Spleen (tissue), 11 donors: ENCODE results near the gene MAMDC4. TPM values are rescaled to one million over a fixed set of nuclear protein-coding genes. Genes with fewer than 3 reads are reported as not detected.
A peak's percentile ranks its signal among the peaks of the same experiment; 100 is the strongest.
"Not testable (repeated sequence)": the region's sequence is repeated elsewhere in the genome, so short reads cannot be mapped to it uniquely, and the experiment has no call there.

Source experiments
- DNase-seq: peaks from one replicate; pipeline ENCODE4 v3.0.0-alpha.2; 2020
- H3K27ac ChIP-seq, 8 donors: fragments of 200-600 bp; sonication (generic) in 7 of 8; 1 replicate in 4 of 8; 2 replicates in 4 of 8; pipeline versions ENCODE4 v1.5.0 to v1.8.0; 2016 to 2021; ENCODE audit warnings: inconsistent platforms in 4 of 8, mild to moderate bottlenecking in 4 of 8, moderate library complexity in 1 of 8
- H3K27me3 ChIP-seq, 7 donors: fragments of 200-600 bp; sonication (generic) in 6 of 7; replicated peaks in 1 of 7; 1 replicate in 4 of 7; 2 replicates in 3 of 7; pipeline versions ENCODE4 v1.5.0 to v1.8.0; 2016 to 2021; ENCODE audit warnings: inconsistent platforms in 3 of 7, mild to moderate bottlenecking in 1 of 7
- H3K36me3 ChIP-seq, 6 donors: fragments of 200-600 bp; sonication (generic) in 5 of 6; 1 replicate in 4 of 6; 2 replicates in 2 of 6; pipeline versions ENCODE4 v1.5.0 to v1.8.0; 2016 to 2021; ENCODE audit warnings: inconsistent platforms in 2 of 6
- H3K4me1 ChIP-seq, 6 donors: fragments of 200-600 bp; sonication (generic) in 5 of 6; 1 replicate in 3 of 6; 2 replicates in 3 of 6; pipeline versions ENCODE4 v1.5.0 to v1.8.0; 2016 to 2021; ENCODE audit warnings: inconsistent platforms in 3 of 6
- H3K4me3 ChIP-seq, 8 donors: fragments of 200-600 bp; sonication (generic) in 7 of 8; 1 replicate in 4 of 8; 2 replicates in 4 of 8; pipeline versions ENCODE4 v1.5.0 to v1.8.0; 2016 to 2021; ENCODE audit warnings: inconsistent platforms in 4 of 8, mild to moderate bottlenecking in 4 of 8, moderate library complexity in 2 of 8
- H3K9me3 ChIP-seq, 8 donors: fragments of 200-600 bp; sonication (generic) in 7 of 8; 1 replicate in 4 of 8; 2 replicates in 4 of 8; pipeline versions ENCODE4 v1.5.0 to v1.8.0; 2016 to 2021; ENCODE audit warnings: inconsistent platforms in 4 of 8
- POLR2A ChIP-seq, 3 donors: fragments of 450-650 bp; IDR thresholded peaks; one replicate each; pipeline ENCODE4 v1.5.1; 2017; ENCODE audit warnings: antibody characterized with exemption in 3 of 3, mild to moderate bottlenecking in 1 of 3
- POLR2AphosphoS5 ChIP-seq, 3 donors: sonication (generic); formaldehyde crosslinking; IDR thresholded peaks; one replicate each; pipeline ENCODE4 v1.5.1; 2017; ENCODE audit warnings: antibody characterized with exemption in 3 of 3
- WGBS, 5 donors: extraction: QIAGEN DNeasy Blood & Tissue Kit in 3 of 5; methylation state at CpG; one replicate each; pipeline versions ENCODE4 v1.1.5 to v1.1.7; 2013 to 2018; 5-methylcytosine and 5-hydroxymethylcytosine counted together
- intact Hi-C: fragments of 100-400 bp; cut with DNase I; formaldehyde crosslinking; loops from one replicate; pipeline ENCODE4 v1.15.0; 2023; ENCODE audit warnings: low total_unique reads
- polyA plus RNA-seq, 3 donors: library from polyadenylated mRNA; stranded (reverse); fragments of 200-250 nt; gene quantifications; one replicate each; pipeline ENCODE4 v1.2.1, GENCODE V29; 2013
- total RNA-seq, 7 donors: library from RNA; depleted of rRNA in 3 of 7; stranded (reverse); fragments of >200 nt in 3 of 7; fragmentation: NEBNext Ultra II Directional in 4 of 7; extraction: Animal tissue kit (Norgen Biotek cat#: 25700) in 4 of 7; gene quantifications; one replicate each; pipeline versions ENCODE4 v1.1.0 to v1.2.1, GENCODE V29; 2016 to 2021
- TF ChIP-seq, protein P1 (sequence below), 11 experiments: fragments of 200-600 bp in 7 of 11; fragments of 450-650 bp in 4 of 11; sonication (generic) in 4 of 11; IDR thresholded peaks in 8 of 11; conservative IDR thresholded peaks in 3 of 11; 1 replicate in 7 of 11; 2 replicates in 4 of 11; pipeline versions ENCODE4 v1.4.0 to v1.8.0; 2016 to 2021; ENCODE audit warnings: antibody characterized with exemption in 11 of 11, inconsistent platforms in 4 of 11, mild to moderate bottlenecking in 1 of 11
- donor health status: healthy with polysubstance abuse.
- donor health status: DM: no; HTN: no; CAD: no; lungs with moderate emphysema.
- donor health status: DM: no; HTN: no; CAD: no.
- donor health status: Bipolar disorder and iron deficiency.
- donor health status: healthy.
- donor health status: DM: no; HTN: no; CAD: no.
- donor health status: DM: yes; HTN: yes; CAD: no.

The MAMDC4 gene
- total and polyA plus RNA-seq, 10 donors, result 4.9 to 32.0 (median 12.0) TPM

DNA sequence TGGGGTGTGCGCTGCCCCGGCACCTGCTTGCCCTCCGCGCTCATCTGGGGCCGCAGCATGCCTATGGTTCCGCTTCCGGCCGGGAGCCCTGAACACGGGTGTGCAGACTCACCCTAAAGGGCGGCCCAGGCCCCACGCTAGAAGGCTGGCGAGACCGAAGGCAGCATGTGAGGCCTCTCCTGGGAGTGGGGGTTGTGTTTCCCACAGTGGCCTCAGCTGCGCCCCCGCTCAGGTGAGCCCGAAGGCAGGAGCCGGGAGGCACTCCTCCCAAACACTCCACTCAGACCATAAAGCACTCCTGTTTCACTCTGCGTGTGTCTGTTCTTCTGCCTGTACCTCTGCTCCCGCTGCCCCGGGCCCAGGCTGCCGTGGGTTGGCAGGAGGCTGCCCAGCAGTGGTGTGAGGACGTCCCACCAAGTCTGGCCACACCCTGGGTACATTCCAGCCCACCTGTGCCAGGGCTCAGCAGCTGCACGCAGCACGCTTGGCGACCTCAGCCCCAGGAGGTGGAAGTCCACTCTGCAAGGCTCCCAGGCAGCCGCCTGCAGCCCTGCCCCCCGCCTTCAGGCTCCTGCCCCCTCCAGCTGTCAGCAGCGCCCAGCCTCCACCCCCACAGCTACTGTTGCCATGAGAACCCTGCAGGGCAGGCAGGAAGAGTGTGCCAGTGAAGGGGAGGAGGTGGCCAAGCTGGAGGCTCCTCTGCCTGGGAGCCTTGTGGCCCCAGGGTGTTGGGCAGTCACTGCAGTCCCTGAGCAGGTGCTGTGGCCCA, 11.1 kb upstream of the MAMDC4 start:
- intact Hi-C loops, result loop anchor here (10.0 kb wide), 1 partner anchor 104 kb away; the partner anchor contains the start of genes C8G and FBXW5
- DNase-seq, result no peak
- H3K27me3 ChIP-seq, result peaks cover 0 to 31% (median 22%) of the 10 kb centered on the region in 7 donors
- TF ChIP-seq POLR2AphosphoS5 (IDR thresholded peaks at IDR 0.05) (peak in 2 of 3 donors; percentile 28 to 33), POLR2A (IDR thresholded peaks at IDR 0.05) (no peak)
- TF ChIP-seq, protein P1, sequence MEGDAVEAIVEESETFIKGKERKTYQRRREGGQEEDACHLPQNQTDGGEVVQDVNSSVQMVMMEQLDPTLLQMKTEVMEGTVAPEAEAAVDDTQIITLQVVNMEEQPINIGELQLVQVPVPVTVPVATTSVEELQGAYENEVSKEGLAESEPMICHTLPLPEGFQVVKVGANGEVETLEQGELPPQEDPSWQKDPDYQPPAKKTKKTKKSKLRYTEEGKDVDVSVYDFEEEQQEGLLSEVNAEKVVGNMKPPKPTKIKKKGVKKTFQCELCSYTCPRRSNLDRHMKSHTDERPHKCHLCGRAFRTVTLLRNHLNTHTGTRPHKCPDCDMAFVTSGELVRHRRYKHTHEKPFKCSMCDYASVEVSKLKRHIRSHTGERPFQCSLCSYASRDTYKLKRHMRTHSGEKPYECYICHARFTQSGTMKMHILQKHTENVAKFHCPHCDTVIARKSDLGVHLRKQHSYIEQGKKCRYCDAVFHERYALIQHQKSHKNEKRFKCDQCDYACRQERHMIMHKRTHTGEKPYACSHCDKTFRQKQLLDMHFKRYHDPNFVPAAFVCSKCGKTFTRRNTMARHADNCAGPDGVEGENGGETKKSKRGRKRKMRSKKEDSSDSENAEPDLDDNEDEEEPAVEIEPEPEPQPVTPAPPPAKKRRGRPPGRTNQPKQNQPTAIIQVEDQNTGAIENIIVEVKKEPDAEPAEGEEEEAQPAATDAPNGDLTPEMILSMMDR (IDR thresholded peaks at IDR 0.05 in 8 of 11, conservative IDR thresholded peaks at IDR 0.05 in 3 of 11), result no peak
- peak overlapping the region in 5 of 8 donors; percentile 7 to 90 (median 38) for H3K27ac ChIP-seq
- peaks cover 0 to 66% (median 32%) of the 10 kb centered on the region in 6 donors for H3K36me3 ChIP-seq
- H3K4me3 ChIP-seq, result no peak overlapping the region
- no peaks in the 10 kb centered on the region for H3K9me3 ChIP-seq
- 63 to 80% (median 71%) methylated on average over 12 to 28 of the region's 28 CpGs for WGBS, 5 donors
- H3K4me1 ChIP-seq, result peaks cover 27 to 65% (median 51%) of the 10 kb centered on the region in 6 donors

DNA sequence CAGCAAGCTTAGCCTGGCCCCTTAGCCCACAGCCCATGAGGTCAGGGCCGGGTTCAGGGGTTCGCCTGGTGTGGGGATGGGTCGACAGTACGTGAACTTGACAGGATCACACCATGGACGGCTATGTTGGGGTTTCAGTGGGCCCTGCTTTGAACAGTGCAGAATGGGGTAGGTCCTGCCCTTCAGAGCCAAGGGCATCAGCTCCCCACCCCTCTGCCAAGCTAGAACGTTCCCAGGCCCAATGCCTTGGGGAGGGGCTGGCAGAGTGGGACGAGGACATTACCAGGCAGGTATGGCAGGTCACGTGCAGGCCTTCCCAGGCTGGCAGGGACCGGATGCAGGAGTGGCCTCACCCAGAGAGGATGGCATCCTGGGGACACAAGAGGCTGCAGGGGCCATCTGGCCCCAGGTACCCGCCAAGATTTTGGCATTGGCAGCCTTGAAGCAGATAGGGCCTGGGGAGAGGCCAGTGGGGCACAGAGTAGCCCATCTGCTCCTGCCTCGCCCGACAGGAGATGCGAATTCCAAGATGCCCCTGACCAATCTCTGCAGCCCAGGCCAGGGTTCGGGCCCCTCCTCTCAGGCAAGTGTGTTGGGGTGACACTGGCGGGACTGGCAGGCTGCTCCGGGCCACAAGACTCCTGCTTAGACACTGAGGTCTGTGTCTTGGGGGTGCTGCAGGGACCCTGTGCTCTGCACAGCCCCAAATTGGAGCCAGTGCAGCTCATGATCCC, 10.3 kb upstream of the MAMDC4 start:
- DNase-seq, H3K9me3 ChIP-seq: not testable (repeated sequence)
- intact Hi-C loops, result loop anchor here (10.0 kb wide), 1 partner anchor 103 kb away; the partner anchor contains the start of genes C8G and FBXW5
- WGBS, 5 donors, result 7 to 56% (median 49%) methylated on average over 3 to 16 of the region's 16 CpGs
- peaks cover 0 to 39% (median 30%) of the 10 kb centered on the region in 7 donors for H3K27me3 ChIP-seq
- peak overlapping the region; percentile 55 to 95 (median 65) for H3K4me3 ChIP-seq
- peaks cover 27 to 72% (median 57%) of the 10 kb centered on the region in 6 donors for H3K4me1 ChIP-seq
- H3K27ac ChIP-seq, result peak overlapping the region in 6 of 8 donors; percentile 55 to 90 (median 86)
- H3K36me3 ChIP-seq, result peaks cover 0 to 63% (median 28%) of the 10 kb centered on the region in 6 donors

DNA sequence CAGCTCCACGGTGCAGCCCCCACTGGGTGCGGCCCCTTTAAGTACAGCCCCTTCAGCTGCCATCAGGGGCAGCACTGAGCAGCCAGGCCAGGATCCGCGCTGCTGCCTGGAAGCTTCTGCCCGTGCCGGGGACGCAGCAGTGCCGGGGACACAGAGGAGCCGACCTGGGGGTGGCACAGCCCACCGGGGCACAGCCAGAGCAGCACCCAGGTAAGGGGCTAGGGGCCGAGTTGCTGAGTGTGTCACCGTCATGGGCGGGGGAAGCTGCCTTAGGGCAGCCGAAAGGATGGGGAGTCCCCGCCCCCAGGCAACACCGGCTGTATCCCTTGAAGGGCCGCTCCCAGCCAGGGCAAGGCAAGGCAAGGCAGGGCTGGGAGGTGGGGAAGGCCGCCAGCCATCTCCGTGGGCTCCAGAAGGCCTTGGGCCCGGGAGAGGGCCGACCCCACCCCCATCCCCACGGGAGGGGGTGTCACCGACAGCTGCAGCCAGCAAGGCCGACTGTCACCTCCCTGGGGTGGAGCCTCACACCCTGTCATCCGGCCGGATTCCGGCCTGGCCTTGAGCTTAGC, 9.7 kb upstream of the MAMDC4 start, which contains the start of gene AJM1:
Gene AJM1, plus strand, starts transcription at position 99 of the 569 bp plus-strand sequence. CDS start 1,937 bp downstream, outside the sequence.
- WGBS, 5 donors, result 0 to 1% (median 1%) methylated on average over 2 to 24 of the region's 27 CpGs
- Histone ChIP-seq H3K27me3 (peaks cover 0 to 45% (median 36%) of the 10 kb centered on the region in 7 donors), H3K4me3 (peak within 1 kb of the TSS; percentile 55 to 95 (median 65)), H3K27ac (peak within 1 kb of the TSS; percentile 55 to 90 (median 83)), H3K36me3 (peaks cover 0 to 56% (median 28%) of the 10 kb centered on the region in 6 donors), H3K4me1 (peaks cover 32 to 78% (median 63%) of the 10 kb centered on the region in 6 donors)
- intact Hi-C loops, result loop anchor here (10.0 kb wide), 1 partner anchor 102 kb away; the partner anchor contains the start of genes C8G and FBXW5
- peak; percentile 94 for DNase-seq
- TF ChIP-seq, protein P1 (IDR thresholded peaks at IDR 0.05 in 8 of 11, conservative IDR thresholded peaks at IDR 0.05 in 3 of 11), result peak; percentile 70 to 97 (median 93)
- peak; percentile 69 to 87 (median 80) for TF ChIP-seq POLR2AphosphoS5 (IDR thresholded peaks at IDR 0.05)
- H3K9me3 ChIP-seq, result not testable (repeated sequence)

DNA sequence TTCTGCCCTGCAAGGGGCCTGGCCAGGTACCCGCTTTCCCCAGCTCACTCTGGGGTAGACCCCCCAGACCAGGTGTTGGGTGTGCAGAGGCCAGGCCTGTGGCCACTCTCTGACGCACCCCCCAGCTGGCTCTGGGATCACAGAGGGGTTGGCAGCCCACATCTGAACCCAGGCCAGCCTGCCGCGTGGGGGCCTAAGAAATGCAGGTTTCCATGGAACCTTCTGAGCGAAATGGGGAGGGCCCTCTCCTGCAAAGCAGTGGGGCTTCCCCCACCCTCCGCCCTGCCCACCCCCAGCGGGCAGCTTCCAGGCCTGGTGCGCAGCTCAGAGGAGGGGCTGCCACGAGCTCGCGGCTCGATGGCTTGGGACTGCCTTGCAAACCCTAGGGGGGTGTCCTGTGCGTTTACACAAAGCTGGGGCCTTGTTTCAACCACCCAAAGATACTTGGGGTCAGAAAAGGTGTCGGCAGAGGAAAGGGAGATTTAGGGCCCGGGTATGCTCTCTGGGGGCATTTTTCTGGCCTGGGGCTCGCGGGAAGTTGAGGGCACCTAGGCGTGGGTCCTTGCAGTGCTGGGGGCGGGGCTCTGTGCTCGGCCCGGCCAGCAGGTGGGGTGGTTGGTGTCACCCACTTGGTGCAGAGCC, 8.9 kb upstream of the MAMDC4 start:
- intact Hi-C loops, result loop anchor here (10.0 kb wide), 1 partner anchor 102 kb away; the partner anchor contains the start of genes C8G and FBXW5
- DNase-seq, H3K9me3 ChIP-seq: not testable (repeated sequence)
- peaks cover 0 to 48% (median 22%) of the 10 kb centered on the region in 6 donors for H3K36me3 ChIP-seq
- peaks cover 38 to 87% (median 71%) of the 10 kb centered on the region in 6 donors for H3K4me1 ChIP-seq
- H3K4me3 ChIP-seq, result peak overlapping the region in 7 of 8 donors; percentile 55 to 95 (median 65)
- peaks cover 0 to 53% (median 44%) of the 10 kb centered on the region in 7 donors for H3K27me3 ChIP-seq
- peak overlapping the region in 5 of 8 donors; percentile 81 to 90 (median 87) for H3K27ac ChIP-seq
- 8 to 19% (median 12%) methylated on average over 11 to 20 of the region's 21 CpGs for WGBS, 5 donors
